CD14-positive monocyte (primary cell): ENCODE measurements around the gene DVL3. TPM values are rescaled to one million over a fixed set of nuclear protein-coding genes. Genes with fewer than 3 reads are reported as not detected.
"Not testable (repeated sequence)": the region's sequence is repeated elsewhere in the genome, so short reads cannot be mapped to it uniquely, and the experiment has no call there.

Source experiments
- DNase-seq, 3 donors: peaks; one replicate each; pipeline ENCODE4 v3.0.0-alpha.2; 2011 to 2022
- H2AFZ ChIP-seq: 2 replicates; pipeline ENCODE4 v1.6.0; 2012; ENCODE audit warnings: mild to moderate bottlenecking, low read depth, low read length, inconsistent platforms; ENCODE audit not compliant: insufficient read depth, poor library complexity, severe bottlenecking
- H3K27ac ChIP-seq, 2 donors: 1 replicate in 1 of 2; 2 replicates in 1 of 2; pipeline ENCODE4 v1.5.1; 2012 to 2013; ENCODE audit warnings: low read length in 2 of 2, control low read depth in 1 of 2, inconsistent platforms in 1 of 2, low read depth in 1 of 2, mild to moderate bottlenecking in 1 of 2
- H3K27me3 ChIP-seq, 2 donors: one replicate each; pipeline versions ENCODE4 v1.6.0 to v1.6.1; 2011 to 2013; ENCODE audit warnings: low read length in 2 of 2; ENCODE audit not compliant: control insufficient read depth in 2 of 2, insufficient read depth in 2 of 2
- H3K36me3 ChIP-seq, 2 donors: replicated peaks in 1 of 2; 1 replicate in 1 of 2; 2 replicates in 1 of 2; pipeline versions ENCODE4 v1.5.1 to v1.6.1; 2012 to 2013; ENCODE audit warnings: low read length in 2 of 2, control low read depth in 1 of 2, inconsistent platforms in 1 of 2, mild to moderate bottlenecking in 1 of 2; ENCODE audit not compliant: insufficient read depth in 2 of 2, control insufficient read depth in 1 of 2
- H3K4me1 ChIP-seq, 2 donors: 1 replicate in 1 of 2; 2 replicates in 1 of 2; pipeline versions ENCODE4 v1.5.1 to v1.6.1; 2012 to 2013; ENCODE audit warnings: low read length in 2 of 2, control low read depth in 1 of 2, inconsistent platforms in 1 of 2, mild to moderate bottlenecking in 1 of 2, moderate library complexity in 1 of 2; ENCODE audit not compliant: insufficient read depth in 2 of 2, control insufficient read depth in 1 of 2
- H3K4me2 ChIP-seq: replicated peaks from 2 replicates; pipeline ENCODE3; 2012; ENCODE audit warnings: low read length, moderate library complexity, mild to moderate bottlenecking; ENCODE audit not compliant: poor library complexity, severe bottlenecking; ENCODE audit errors: extremely low read depth
- H3K4me3 ChIP-seq, 3 experiments: fragments of 200-600 bp in 1 of 3; sonication (generic) in 1 of 3; replicated peaks in 1 of 3; 1 replicate in 2 of 3; 2 replicates in 1 of 3; pipeline ENCODE4 v1.5.1; 2011 to 2013; ENCODE audit warnings: low read length in 3 of 3, mild to moderate bottlenecking in 3 of 3, control low read depth in 2 of 3, low read depth in 2 of 3, inconsistent platforms in 1 of 3, moderate library complexity in 1 of 3
- H3K79me2 ChIP-seq: 2 replicates; pipeline ENCODE4 v1.6.0; 2012; ENCODE audit warnings: mild to moderate bottlenecking, control low read depth, inconsistent platforms, low read length, moderate library complexity; ENCODE audit not compliant: insufficient read depth
- H3K9ac ChIP-seq: 2 replicates; pipeline ENCODE4 v1.6.0; 2017; ENCODE audit warnings: low read length, mild to moderate bottlenecking; ENCODE audit not compliant: insufficient read depth, poor library complexity, severe bottlenecking
- H3K9me3 ChIP-seq, 2 donors: replicated peaks in 1 of 2; 1 replicate in 1 of 2; 2 replicates in 1 of 2; pipeline versions ENCODE4 v1.5.1 to v1.6.1; 2012 to 2013; ENCODE audit warnings: low read length in 2 of 2, control low read depth in 1 of 2; ENCODE audit not compliant: control insufficient read depth in 1 of 2, insufficient read depth in 1 of 2
- H4K20me1 ChIP-seq: 2 replicates; pipeline ENCODE4 v1.6.0; 2012; ENCODE audit warnings: mild to moderate bottlenecking, low read length, control low read depth, moderate library complexity; ENCODE audit not compliant: insufficient read depth
- H3K27ac Mint-ChIP-seq, 7 donors: one replicate each; pipeline ENCODE4 v1.8.0; 2020; ENCODE audit warnings: mild to moderate bottlenecking in 7 of 7, mixed read lengths in 7 of 7, moderate library complexity in 6 of 7, inconsistent platforms in 2 of 7
- H3K27me3 Mint-ChIP-seq, 3 donors: one replicate each; pipeline ENCODE4 v1.8.0; 2021 to 2022; ENCODE audit warnings: low read depth in 3 of 3, mild to moderate bottlenecking in 3 of 3, mixed read lengths in 3 of 3, moderate library complexity in 3 of 3, inconsistent platforms in 1 of 3
- H3K36me3 Mint-ChIP-seq, 2 donors: one replicate each; pipeline ENCODE4 v1.8.0; 2020; ENCODE audit warnings: mixed read lengths in 2 of 2, inconsistent platforms in 1 of 2, mild to moderate bottlenecking in 1 of 2
- H3K4me1 Mint-ChIP-seq: one replicate; pipeline ENCODE4 v1.8.0; 2020; ENCODE audit warnings: mild to moderate bottlenecking, mixed read lengths
- H3K4me3 Mint-ChIP-seq, 2 donors: one replicate each; pipeline ENCODE4 v1.8.0; 2020; ENCODE audit warnings: mild to moderate bottlenecking in 2 of 2, mixed read lengths in 2 of 2, moderate library complexity in 1 of 2
- H3K9me3 Mint-ChIP-seq, 7 donors: one replicate each; pipeline ENCODE4 v1.8.0; 2020 to 2022; ENCODE audit warnings: mixed read lengths in 7 of 7, mild to moderate bottlenecking in 6 of 7, moderate library complexity in 6 of 7, inconsistent platforms in 2 of 7
- WGBS: methylation state at CpG from one replicate; pipeline ENCODE4 v1.1.5; 2013; ENCODE audit warnings: missing lambda C conversion rate; ENCODE audit not compliant: insufficient coverage; 5-methylcytosine and 5-hydroxymethylcytosine counted together
- intact Hi-C, 2 donors: fragments of 100-400 bp; cut with micrococcal nuclease; formaldehyde crosslinking; loops; one replicate each; pipeline versions ENCODE4 v1.15.0 to v1.15.1; 2023
- polyA plus RNA-seq, 3 donors: library from polyadenylated mRNA; depleted of rRNA in 1 of 3; unstranded in 2 of 3; stranded (reverse) in 1 of 3; fragments of 300-500 nt in 2 of 3; fragments of >200 nt in 1 of 3; fragmentation: Illumina TruSeq in 2 of 3; gene quantifications; 1 replicate in 2 of 3; 2 replicates in 1 of 3; pipeline ENCODE4 v1.2.3, GENCODE V29; 2012 to 2021
- TF ChIP-seq, protein P1 (sequence below): fragments of 200-600 bp; IDR thresholded peaks from one replicate; pipeline ENCODE4 v1.8.0; 2022; ENCODE audit warnings: antibody characterized with exemption, mild to moderate bottlenecking

DVL3 gene
- polyA plus RNA-seq, 3 donors: 4.5 to 42.1 (median 9.4) TPM

GRCh38 chr3:184149123-184149522, 6.1 kb upstream of the DVL3 start:
- intact Hi-C loops: loop anchor here in 1 of 2 donors (10.0 kb wide), 1 partner anchor 254 kb away; no protein-coding TSS in a partner anchor
- no peaks in the 10 kb centered on the region for H3K9me3 ChIP-seq
- no peaks in the 10 kb centered on the region for H3K4me1 ChIP-seq
- H3K4me1 Mint-ChIP-seq: peaks cover 2% of the 10 kb centered on the region
- H2AFZ ChIP-seq: no peak overlapping the region
- H3K27me3 Mint-ChIP-seq: peaks cover 0 to 4% (median 2%) of the 10 kb centered on the region in 3 donors
- peaks cover 22 to 27% of the 10 kb centered on the region in 2 donors for H3K36me3 ChIP-seq
- H3K79me2 ChIP-seq: no peaks in the 10 kb centered on the region
- H3K4me2 ChIP-seq: no peak overlapping the region
- H3K27me3 ChIP-seq: no peaks in the 10 kb centered on the region
- no peaks in the 10 kb centered on the region for H4K20me1 ChIP-seq
- H3K9ac ChIP-seq: no peak overlapping the region
- H3K4me3 ChIP-seq: no peak overlapping the region
- no peak overlapping the region for H3K4me3 Mint-ChIP-seq
- TF ChIP-seq, protein P1, sequence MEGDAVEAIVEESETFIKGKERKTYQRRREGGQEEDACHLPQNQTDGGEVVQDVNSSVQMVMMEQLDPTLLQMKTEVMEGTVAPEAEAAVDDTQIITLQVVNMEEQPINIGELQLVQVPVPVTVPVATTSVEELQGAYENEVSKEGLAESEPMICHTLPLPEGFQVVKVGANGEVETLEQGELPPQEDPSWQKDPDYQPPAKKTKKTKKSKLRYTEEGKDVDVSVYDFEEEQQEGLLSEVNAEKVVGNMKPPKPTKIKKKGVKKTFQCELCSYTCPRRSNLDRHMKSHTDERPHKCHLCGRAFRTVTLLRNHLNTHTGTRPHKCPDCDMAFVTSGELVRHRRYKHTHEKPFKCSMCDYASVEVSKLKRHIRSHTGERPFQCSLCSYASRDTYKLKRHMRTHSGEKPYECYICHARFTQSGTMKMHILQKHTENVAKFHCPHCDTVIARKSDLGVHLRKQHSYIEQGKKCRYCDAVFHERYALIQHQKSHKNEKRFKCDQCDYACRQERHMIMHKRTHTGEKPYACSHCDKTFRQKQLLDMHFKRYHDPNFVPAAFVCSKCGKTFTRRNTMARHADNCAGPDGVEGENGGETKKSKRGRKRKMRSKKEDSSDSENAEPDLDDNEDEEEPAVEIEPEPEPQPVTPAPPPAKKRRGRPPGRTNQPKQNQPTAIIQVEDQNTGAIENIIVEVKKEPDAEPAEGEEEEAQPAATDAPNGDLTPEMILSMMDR: no peak
- DNase-seq: no peak
- no peak overlapping the region for H3K27ac ChIP-seq
- no peaks in the 10 kb centered on the region for H3K9me3 Mint-ChIP-seq
- no CpG with 5 or more reads among the region's 6 CpGs for WGBS
- peaks cover 22 to 23% of the 10 kb centered on the region in 2 donors for H3K36me3 Mint-ChIP-seq
- H3K27ac Mint-ChIP-seq: no peak overlapping the region

- H3K9ac ChIP-seq, H3K4me3 Mint-ChIP-seq: not testable (repeated sequence)
Observed at GRCh38 chr3:184149770-184150169, 5.4 kb upstream of the DVL3 start.

More at GRCh38 chr3:184149770-184150169, 5.4 kb upstream of the DVL3 start:
- H3K36me3 Mint-ChIP-seq: peaks cover 16 to 17% of the 10 kb centered on the region in 2 donors
- H3K9me3 Mint-ChIP-seq, DNase-seq, H3K9me3 ChIP-seq, H3K4me2 ChIP-seq, H3K27ac ChIP-seq, H3K27ac Mint-ChIP-seq, H3K27me3 Mint-ChIP-seq, H3K27me3 ChIP-seq, H3K79me2 ChIP-seq, H4K20me1 ChIP-seq, H3K4me1 Mint-ChIP-seq, H3K4me3 ChIP-seq, H3K4me1 ChIP-seq, H2AFZ ChIP-seq: not testable (repeated sequence)
- intact Hi-C loops: loop anchor here in 1 of 2 donors (10.0 kb wide), 1 partner anchor 255 kb away; no protein-coding TSS in a partner anchor
- H3K36me3 ChIP-seq: peaks cover 16 to 20% of the 10 kb centered on the region in 2 donors
- WGBS: 98% methylated on average over 4 of the region's 6 CpGs
